NCI-H128 (cell line): Measurements from ENCODE around the gene CDC42EP1.
"Not testable (repeated sequence)": the region's sequence is repeated elsewhere in the genome, so short reads cannot be mapped to it uniquely, and the experiment has no call there.

Experiments
- DNase-seq: peaks from one replicate; lab custom pipeline; 2025; ENCODE audit not compliant: unreplicated experiment; lab: John Stamatoyannopoulos, UW

CDC42EP1 gene

DNA sequence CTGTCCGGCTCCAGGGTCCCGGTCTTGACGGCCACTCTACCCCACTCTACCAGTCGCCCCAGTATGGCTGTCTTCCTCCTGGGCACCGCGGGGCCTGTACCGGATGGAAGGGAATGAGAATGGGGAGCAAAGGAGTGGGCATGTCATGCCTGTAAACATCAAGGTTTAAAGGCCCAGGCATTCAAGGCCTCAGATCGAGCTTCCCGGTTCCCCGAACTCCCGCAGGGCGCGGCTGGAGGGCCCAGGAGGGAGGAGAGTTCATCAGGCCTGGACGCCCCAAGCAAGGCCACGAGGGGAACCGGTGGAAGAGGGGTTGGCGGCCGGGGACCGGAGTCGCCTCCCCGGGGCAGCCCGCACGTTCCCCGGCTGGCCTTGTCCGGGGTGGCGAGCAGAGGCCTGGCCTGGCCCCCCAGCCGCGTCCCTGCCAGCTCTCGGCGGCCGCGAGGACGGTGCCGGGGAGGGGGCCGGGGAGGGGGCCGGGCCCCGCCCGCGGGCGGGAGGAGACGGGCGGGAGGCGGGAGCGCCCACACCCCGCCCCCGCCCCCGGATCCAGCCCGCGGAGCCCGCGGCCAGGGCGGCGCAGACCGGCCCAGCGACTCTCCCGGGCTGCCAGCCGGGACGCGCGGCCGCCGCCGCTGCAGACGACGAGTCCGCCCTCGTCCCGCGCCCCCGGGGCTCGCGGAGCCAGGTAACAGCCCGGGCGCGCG is at the start of gene CDC42EP1:
Gene CDC42EP1 (plus strand): TSS at position 580 of the 707 bp plus-strand sequence. CDS start 5,870 bp downstream, outside the sequence.
- no peak for DNase-seq

DNA sequence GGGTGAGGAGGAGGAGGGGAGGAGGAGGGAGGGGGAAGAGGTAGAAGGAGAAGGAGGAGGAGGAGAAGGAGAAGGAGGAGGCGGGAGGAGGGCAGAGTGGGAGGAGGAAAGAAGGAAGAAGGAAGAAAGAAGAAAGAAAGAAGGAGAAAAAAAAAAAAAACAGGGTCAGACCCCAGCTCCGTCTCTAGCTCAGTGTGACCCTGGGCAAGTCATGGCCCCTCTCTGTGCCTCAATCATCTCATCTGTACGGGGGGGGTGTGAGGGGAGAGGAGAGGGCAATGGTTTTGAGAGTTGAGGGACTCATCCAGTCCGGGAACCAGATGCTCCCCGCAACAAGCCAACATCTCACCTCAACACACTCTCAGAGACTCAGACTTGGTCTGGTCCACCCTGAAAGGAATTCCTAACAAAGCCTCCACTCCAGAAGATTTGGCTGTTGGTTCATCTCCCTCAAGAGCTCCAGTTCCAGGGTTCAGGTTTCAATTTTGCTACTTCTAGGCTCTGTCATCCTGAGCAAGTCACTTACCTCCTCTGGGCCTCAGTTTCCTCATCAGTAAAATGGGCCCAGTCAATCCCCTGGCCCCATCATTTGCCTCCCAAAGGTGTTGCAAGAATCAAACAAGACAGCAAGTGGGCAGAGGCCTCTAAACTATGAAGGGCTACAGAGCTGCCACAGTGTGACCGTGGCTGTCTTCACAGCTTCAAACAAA is 48.7 kb upstream of the CDC42EP1 start:
- no peak for DNase-seq

- DNase-seq: no peak
Measured at GRCh38 chr22:37514526-37515051, 45.7 kb upstream of the CDC42EP1 start.

DNA sequence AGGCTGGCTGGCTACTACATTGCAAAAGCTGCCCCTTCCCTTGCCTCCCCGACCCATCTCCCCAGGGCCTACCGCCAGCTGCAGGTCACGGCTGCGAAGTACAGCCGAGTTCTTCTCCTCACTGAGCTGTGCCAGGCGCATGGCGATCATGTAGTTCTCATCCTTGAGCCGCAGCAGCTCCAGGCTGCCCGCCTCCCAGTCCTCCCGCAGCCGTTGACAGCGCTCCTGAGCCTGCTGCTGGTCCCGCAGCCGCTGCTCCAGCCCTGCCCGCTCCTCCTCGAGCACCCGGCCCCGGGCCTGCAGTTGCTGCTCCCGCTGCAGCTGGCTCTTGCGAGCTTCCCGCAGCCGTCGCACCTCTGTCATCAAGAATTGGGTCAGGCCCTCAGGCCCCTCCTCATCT is 44.4 kb upstream of the CDC42EP1 start:
- no peak for DNase-seq

DNA sequence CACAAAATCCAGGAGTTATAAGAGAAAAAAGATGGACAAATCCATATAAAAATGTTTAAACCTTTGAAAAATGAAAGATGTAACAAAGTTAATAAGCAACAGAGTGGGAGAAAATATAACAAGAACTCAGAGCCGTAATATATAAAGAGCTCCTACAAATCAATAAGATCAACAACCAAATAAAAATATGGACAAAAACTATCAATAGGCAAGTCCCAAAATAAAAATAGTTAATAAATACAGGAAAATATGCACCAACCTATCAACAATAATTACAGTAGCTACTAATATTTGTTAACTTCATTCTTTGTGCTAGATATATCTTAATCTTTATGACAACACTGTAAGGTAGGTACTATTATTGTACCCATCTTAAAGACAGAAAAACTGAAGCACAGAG is 43.8 kb upstream of the CDC42EP1 start:
- DNase-seq: no peak

GRCh38 chr22:37517826-37518450 is 42.3 kb upstream of the CDC42EP1 start:
- no peak for DNase-seq

DNA sequence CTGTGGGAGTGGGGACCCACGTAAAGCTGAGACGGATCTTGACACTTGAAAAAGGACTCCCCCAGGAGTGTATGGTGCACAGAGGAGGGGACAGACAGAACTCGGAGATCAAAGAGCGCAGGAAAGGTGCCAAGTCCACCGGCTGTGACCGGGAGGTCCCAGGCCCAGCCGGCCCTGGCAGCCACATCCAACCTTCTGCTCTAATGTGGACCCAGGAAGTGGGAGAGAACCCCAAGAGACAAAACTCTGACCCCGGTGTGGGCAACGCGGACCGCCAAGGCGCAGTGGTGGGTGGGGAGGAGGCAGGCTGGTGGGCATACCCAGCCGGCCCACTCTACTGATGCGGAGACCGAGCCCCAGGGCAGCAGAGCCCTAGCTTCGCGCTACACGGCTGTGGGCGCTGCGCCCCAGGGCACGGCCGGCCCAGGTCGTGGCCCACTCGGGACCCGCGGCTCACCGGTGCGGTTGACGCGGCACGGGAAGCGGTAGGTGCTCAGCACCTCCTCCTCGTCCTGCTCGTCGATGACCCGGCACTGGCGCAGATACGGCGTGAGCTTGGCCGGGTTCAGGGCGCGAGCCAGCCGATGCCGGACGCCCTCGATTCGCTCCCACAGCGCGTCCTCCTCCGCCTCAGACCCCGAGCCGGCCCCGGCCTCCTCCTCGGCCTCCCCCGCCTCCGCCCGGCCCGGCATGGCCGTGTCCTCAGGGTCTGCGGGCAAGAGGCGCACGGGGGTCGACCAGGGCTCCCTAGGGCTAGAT is 41.6 kb upstream of the CDC42EP1 start:
- no peak for DNase-seq

DNA sequence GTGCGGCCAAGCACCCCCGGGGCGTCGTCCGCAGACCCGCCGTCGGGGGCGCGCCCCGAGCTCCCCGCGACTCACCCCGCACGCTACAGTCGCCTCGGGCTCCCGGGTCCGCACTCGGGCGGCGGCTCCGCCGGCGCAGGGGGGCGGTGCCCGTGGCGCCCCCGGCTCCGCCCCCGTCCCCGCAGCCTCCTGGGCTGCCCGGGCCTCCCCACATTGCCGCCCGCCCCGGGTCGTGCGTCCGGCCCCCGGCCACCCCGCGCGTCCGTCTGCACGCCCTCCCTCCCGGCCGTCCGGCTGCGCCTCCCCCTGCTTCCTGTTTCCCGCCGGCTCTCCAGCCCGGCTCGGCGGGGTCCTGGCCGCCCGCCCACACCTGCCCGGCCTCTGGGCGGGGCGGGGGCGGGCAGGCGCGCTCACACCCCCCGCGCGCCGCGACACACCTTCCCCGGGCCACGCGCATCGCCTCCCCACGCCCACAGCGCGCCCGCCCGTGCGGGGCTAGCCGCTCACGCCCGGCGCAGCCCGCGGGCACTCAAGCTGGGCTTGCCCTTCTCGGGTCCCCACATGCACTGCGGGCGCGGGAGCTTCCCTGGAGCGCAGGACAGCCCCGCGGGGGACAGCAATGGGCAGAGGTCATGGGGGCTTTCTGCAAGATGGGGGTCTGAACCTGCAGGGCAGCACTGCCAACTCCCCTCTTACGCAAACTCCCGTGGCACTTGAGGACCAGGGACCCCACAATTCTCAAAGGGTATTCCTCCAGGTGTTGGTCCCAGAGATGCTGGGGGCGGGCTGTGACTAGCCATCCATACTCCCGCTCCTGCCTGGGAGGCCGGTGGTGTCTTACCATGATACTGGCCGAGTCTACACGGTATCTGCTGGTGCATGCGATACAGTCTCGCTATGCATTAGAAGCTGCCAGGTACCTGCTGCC is 40.7 kb upstream of the CDC42EP1 start, which contains the start of gene CARD10:
Gene CARD10 (minus strand): TSS at position 148 of the 928 bp plus-strand sequence. CDS start 215 bp downstream, outside the sequence.
- DNase-seq: no peak

DNA sequence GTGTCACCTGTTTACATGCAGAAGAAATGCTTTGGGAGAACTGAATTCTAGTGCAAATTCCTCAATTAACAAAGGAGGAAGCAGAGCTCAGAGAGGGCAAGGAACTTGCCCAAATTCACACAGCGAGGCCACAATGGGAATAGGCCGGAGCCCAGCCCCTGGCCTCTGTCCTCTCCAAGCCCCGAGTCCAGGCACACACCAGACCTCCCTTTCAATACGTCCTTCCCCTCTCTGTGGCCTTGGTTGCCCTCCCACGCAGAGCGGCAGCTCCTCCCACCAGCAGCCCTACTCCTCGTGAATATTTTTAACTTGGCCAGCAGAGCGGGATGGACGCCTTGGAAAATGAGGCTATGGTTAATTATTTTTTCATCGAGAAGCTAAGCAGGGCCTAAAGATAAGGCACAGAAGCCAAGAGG is 39.5 kb upstream of the CDC42EP1 start:
- no peak for DNase-seq

DNA sequence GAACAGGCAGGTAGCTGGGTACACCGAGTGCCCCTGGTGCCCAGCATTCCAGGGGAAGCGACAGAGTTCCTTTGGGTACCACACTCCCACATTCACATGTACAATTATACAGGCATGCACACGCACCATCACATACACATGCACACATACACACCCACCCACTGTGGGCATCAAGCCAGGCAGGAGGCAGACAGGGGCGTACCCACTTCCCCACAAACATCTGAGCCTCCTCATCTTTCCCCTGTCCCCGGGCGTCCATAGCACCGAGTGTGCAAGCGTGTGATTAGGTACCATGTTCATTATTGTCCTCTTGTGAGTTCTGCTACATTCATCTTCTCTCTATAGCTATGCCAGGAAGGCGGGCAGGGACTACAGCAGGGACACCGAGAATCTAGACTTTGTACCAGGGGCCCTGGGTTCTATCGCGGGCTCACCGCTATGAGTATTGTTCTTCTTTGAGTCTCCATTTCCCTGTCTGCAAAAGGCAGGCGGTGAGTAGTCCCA is 39.0 kb upstream of the CDC42EP1 start:
- no peak for DNase-seq

DNA sequence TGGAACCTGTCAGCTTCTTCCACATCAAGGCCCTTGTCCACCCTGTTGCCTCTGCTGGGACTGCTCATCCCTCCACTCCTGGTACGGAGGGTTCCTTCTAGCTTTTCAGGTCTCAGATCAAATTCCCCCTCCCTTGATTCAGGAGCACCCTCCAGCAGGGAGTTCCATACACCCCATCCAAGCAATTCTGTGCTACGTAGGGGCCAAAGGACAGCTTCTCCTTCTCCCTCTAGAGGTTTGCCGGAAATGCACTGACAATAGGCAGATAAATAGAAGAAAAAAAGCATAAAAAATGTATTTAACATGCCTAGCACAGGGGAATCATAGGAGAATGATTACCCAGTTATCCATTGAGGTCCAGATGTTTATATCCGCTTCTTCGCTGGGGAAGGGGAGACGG is 37.8 kb upstream of the CDC42EP1 start:
- DNase-seq: no peak

DNA sequence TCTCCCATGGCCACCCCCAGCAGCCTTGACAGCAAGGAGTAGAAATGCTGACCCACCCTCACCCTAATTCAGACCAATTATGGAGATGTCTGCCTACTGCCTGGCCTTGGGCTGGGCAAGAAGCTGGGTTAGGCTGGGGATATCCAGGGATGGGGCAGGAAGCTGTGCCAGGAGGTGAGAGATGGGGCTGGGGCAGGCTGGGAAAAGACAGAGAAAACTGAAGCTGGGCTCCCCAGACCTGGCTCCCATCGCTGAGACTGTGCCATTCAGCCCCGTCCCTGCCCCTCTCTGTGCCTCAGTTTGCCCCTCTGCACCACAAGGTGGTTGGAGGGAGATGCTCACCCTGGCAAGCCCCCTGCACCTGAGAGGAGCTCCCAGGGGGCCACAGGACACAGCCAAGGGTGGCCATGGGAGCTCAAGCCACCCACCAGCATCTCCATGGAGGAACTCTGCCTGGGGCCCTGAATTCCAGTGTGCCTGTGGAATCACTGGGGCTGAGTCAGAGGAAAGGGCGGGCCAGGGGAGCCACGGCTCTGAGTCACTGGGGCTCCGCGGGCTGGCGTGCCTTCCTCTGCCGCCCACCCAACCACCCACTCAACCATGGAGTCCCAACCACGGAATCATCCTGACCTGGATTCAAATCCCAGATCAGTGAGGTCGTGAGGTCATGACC is 35.1 kb upstream of the CDC42EP1 start:
- DNase-seq: no peak

DNA sequence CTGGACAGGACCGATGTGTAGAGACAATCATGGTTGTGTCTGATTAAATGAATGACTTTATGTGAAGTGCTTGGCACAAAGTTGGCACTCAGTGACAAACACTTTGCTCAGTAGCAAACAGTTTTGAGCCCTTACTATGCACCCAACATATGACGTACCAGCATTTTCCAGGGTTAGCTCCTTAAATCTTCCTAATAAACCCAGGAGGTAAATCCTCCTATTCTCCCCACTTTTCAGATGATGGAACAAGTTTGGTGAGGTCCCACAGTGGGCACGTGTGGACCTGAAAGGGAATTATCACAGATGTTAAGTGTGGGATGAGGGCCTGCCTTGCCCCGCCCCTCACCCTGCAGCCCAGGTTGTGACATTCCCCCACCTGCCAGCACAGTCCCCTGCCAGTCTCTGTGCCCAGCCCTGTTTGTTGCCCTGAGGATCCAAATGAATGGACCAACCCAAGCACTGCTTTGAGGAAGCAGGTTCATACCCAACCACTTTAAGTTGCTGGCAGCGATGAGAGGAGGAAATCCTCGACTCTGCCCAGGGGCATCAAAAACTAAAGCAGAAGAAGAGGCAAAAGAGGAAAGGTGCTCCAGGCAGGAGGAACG is 34.4 kb upstream of the CDC42EP1 start:
- DNase-seq: no peak

- no peak for DNase-seq
Measured at GRCh38 chr22:37526376-37526775, 33.9 kb upstream of the CDC42EP1 start.

GRCh38 chr22:37527081-37527752 is 33.1 kb upstream of the CDC42EP1 start:
- not testable (repeated sequence) for DNase-seq

DNA sequence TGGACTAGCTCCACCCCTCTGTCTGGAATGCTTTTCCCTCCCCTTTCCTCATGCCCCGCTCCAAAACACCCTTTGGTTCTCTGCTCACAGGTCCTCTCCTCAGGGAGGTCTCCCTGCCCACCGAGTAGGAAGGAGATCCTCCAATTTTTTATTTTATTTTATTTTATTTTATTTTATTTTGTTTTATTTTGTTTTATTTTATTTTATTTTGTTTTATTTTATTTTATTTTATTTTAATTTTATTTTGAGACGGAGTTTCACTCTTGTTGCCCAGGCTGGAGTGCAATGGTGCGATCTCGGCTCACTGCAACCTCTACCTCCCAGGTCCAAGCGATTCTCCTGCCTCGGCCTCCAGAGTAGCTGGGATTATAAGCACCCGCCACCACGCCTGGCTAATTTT is 32.3 kb upstream of the CDC42EP1 start:
- DNase-seq: not testable (repeated sequence)

DNA sequence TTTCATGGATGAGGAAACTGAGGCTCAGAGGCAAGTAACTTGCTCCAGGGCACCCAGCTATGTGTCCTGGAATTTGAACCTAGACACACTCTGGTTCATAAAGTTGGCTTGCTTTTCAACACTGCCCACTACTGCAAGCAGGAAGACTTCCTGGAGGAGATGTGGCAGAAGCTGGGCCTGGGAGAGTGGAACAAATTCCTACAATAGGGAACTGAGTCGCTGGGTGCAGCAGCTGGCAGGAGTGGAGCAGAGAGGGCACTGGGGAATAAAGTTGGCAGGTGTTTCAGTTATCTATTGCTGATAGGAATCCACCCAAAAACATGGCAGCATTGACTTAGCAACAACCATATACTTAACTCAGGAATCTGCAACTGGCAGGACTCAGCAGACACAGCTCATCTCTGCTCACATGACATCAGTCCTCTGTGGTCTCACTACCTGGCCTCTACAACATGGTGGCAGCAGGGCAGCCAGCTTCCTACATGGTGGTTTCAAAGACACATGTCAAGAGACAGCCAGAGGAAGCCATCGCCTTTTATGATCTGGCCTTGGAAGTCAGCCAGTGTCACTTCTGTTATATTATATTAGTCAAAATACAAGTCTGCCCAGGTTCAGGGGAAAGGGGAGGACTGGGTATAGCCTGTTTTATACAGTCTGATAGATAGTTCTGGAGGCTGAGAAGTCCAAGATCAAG is 30.5 kb upstream of the CDC42EP1 start:
- DNase-seq: no peak

GRCh38 chr22:37533995-37534394 is 26.3 kb upstream of the CDC42EP1 start:
- no peak for DNase-seq
